K562 (cell line): ENCODE measurements around the gene NKAPL. TPM values are rescaled to one million over a fixed set of nuclear protein-coding genes. Genes with fewer than 3 reads are reported as not detected.

Source experiments
- AFF1 ChIP-seq, 2 experiments: fragments of 450-650 bp; IDR thresholded peaks; 2 replicates each; pipeline ENCODE4 v1.6.1; 2018; ENCODE audit warnings: mild to moderate bottlenecking in 2 of 2, low read depth in 1 of 2; ENCODE audit not compliant: partially characterized antibody in 2 of 2
- GTF2F1 ChIP-seq: IDR thresholded peaks from 2 replicates; pipeline ENCODE4 v1.6.1; 2011; ENCODE audit warnings: low read depth, low read length, improper control_type of control experiment
- HDAC1 ChIP-seq, 2 experiments: fragments of 450-650 bp; IDR thresholded peaks; 2 replicates each; pipeline ENCODE4 v1.6.1; 2016 to 2017; ENCODE audit warnings: inconsistent platforms in 1 of 2, mild to moderate bottlenecking in 1 of 2, moderate library complexity in 1 of 2
- KLF1 ChIP-seq: fragments of 450-650 bp; IDR thresholded peaks from 2 replicates; pipeline ENCODE4 v1.6.1; 2016; ENCODE audit warnings: missing genetic modification characterization, missing compliant biosample characterization
- LCOR ChIP-seq: sonication (generic); formaldehyde crosslinking; IDR thresholded peaks from 2 replicates; pipeline ENCODE4 v1.8.0; 2022; ENCODE audit warnings: mild to moderate bottlenecking, missing genetic modification reagents
- NONO ChIP-seq, 2 experiments: fragments of 200-400 bp in 1 of 2; fragments of 450-650 bp in 1 of 2; formaldehyde crosslinking in 1 of 2; IDR thresholded peaks; 2 replicates each; pipeline ENCODE4 v1.6.1; 2017; ENCODE audit warnings: low read depth in 2 of 2, mild to moderate bottlenecking in 2 of 2, moderate library complexity in 2 of 2, low read length in 1 of 2
- RAD21 ChIP-seq, 2 experiments: fragments of 250-450 bp in 1 of 2; fragments of 450-650 bp in 1 of 2; sonication (Bioruptor Pico) in 1 of 2; formaldehyde crosslinking in 1 of 2; IDR thresholded peaks in 1 of 2; conservative IDR thresholded peaks in 1 of 2; 2 replicates each; pipeline versions ENCODE4 v1.4.0 to v1.8.0; 2020 to 2022; ENCODE audit warnings: mild to moderate bottlenecking in 2 of 2, moderate library complexity in 1 of 2
- RBM14 ChIP-seq: fragments of 200-400 bp; formaldehyde crosslinking; IDR thresholded peaks from 2 replicates; pipeline ENCODE4 v1.6.1; 2018; ENCODE audit warnings: low read depth, mild to moderate bottlenecking, low read length, moderate library complexity, borderline replicate concordance; ENCODE audit not compliant: insufficient read depth
- THAP7 ChIP-seq: fragments of 250-450 bp; sonication (Bioruptor Pico); IDR thresholded peaks from 2 replicates; pipeline ENCODE4 v1.5.0; 2021
- ZNF318 ChIP-seq, 2 experiments: fragments of 450-650 bp; IDR thresholded peaks; 2 replicates each; pipeline ENCODE4 v1.6.1; 2016; ENCODE audit warnings: mild to moderate bottlenecking in 2 of 2, borderline replicate concordance in 1 of 2, low read depth in 1 of 2, moderate library complexity in 1 of 2
- ZNF764 ChIP-seq: fragments of 250-450 bp; sonication (Bioruptor Pico); IDR thresholded peaks from 2 replicates; pipeline ENCODE4 v1.4.0; 2020; ENCODE audit warnings: low read depth, mild to moderate bottlenecking, moderate library complexity
- polyA plus RNA-seq, 8 experiments: library from polyadenylated mRNA; depleted of rRNA in 4 of 8; stranded (reverse) in 5 of 8; unstranded in 3 of 8; fragments of >200 nt; fragmentation: Nextera tagmentation in 2 of 8; fragmentation: Illumina TruSeq in 1 of 8; extraction: Ambion mirVana in 2 of 8; extraction: Trizol in 1 of 8; gene quantifications; 2 replicates each; pipeline versions ENCODE4 v1.2.1 to v1.2.3, GENCODE V29; 2011 to 2014; ENCODE audit warnings: inconsistent platforms in 1 of 8, missing spikeins in 1 of 8
- total RNA-seq, 7 experiments: library from RNA; depleted of rRNA in 6 of 7; stranded (reverse); fragments of >200 nt in 6 of 7; fragmentation: Illumina TruSeq in 2 of 7; extraction: Trizol in 2 of 7; gene quantifications; 2 replicates each; pipeline versions ENCODE4 v1.2.1 to v1.2.3, GENCODE V29; 2011 to 2021; ENCODE audit warnings: low replicate concordance in 1 of 7

The NKAPL gene
- total and polyA plus RNA-seq, 9 of the 15 experiments (the other 6 are each of a cell fraction or from before 2014, with no cell fraction given) = not detected

GRCh38 chr6:28281288-28282064 lies 22.4 kb downstream of the NKAPL start, which contains the start of gene PGBD1 (continued):
- TF ChIP-seq ZNF764 (CRISPR knock-in tag) (no peak), AFF1 (IDR thresholded peaks at IDR 0.05; ENCODE audit: low read depth in 1 of 2, partially characterized antibody in 2 of 2) (peak in 1 of 2 experiments; percentile 55), ZNF318 (IDR thresholded peaks at IDR 0.05; ENCODE audit: borderline replicate concordance in 1 of 2, low read depth in 1 of 2) (no peak), LCOR (CRISPR knock-in tag) (0 out of 2 replicates have a peak, but pooled peaks have one; percentile 52), KLF1 (no peak), RBM14 (no peak), GTF2F1 (no peak), RAD21 (CRISPR knock-in tag; conservative IDR thresholded peaks at IDR 0.05 in 1 of 2, IDR thresholded peaks at IDR 0.05 in 1 of 2) (peak; percentile 28 to 35), NONO (IDR thresholded peaks at IDR 0.05; ENCODE audit: low read depth in 2 of 2, low read length in 1 of 2) (peak; percentile 37 to 40; a peak in 1 of 4 replicates), HDAC1 (IDR thresholded peaks at IDR 0.05) (peak in 1 of 2 experiments; percentile 50; a peak in 1 of 4 replicates), THAP7 (CRISPR knock-in tag) (no peak)
